ENCODE data around the gene RIOK3.
"Not testable (repeated sequence)": the region's sequence is repeated elsewhere in the genome, so short reads cannot be mapped to it uniquely, and the experiment has no call there.

RIOK3 gene

DNA sequence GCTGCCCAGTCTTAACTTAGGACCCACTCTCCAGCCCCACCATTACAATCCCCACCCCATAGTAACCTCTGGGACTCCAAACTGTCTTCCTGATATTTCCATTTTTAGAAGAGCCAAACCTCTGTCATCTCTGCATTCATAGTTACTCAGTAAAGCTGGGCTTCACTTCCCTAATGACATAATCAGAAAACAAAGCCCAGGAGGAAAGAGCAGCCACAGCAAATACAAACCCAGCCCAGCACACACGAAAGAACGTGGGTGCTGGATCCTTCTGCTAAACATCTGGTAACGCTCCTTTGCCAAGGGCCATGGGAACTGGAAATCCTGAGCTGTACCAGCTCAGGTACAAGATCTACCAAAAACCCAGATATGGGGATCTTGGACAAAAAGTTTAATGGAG, 36.8 kb upstream of the RIOK3 start:
- H3K4me3 ChIP-seq (replicated peaks; ENCODE audit: low read depth, low read length), result no peak overlapping the region
- no peak for DNase-seq (ENCODE audit: low read depth)
- TF ChIP-seq, protein P1, sequence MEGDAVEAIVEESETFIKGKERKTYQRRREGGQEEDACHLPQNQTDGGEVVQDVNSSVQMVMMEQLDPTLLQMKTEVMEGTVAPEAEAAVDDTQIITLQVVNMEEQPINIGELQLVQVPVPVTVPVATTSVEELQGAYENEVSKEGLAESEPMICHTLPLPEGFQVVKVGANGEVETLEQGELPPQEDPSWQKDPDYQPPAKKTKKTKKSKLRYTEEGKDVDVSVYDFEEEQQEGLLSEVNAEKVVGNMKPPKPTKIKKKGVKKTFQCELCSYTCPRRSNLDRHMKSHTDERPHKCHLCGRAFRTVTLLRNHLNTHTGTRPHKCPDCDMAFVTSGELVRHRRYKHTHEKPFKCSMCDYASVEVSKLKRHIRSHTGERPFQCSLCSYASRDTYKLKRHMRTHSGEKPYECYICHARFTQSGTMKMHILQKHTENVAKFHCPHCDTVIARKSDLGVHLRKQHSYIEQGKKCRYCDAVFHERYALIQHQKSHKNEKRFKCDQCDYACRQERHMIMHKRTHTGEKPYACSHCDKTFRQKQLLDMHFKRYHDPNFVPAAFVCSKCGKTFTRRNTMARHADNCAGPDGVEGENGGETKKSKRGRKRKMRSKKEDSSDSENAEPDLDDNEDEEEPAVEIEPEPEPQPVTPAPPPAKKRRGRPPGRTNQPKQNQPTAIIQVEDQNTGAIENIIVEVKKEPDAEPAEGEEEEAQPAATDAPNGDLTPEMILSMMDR (IDR thresholded peaks at IDR 0.05; ENCODE audit: low read length, missing control alignments), result no peak

DNA sequence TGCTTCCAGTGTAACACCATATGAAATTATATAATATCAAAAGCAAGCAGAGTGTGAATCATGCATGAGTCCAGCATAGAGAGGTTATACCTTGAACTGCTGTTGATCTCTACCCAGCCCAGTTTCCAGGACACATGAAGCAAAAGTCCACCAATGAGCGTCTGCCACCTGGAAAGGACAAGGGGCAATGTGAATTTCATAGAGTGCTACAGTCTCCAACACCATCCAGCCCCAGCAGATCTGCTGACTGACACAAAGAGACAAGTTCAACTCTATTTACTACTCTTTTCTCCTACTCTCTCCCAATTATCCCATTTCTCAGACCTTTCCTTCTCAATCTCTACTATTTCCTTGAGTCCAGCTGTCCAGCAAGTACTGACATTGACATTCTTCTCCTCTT, 31.8 kb upstream of the RIOK3 start:
- H3K4me3 ChIP-seq (replicated peaks; ENCODE audit: low read depth, low read length), result no peak overlapping the region
- TF ChIP-seq, protein P1 (IDR thresholded peaks at IDR 0.05; ENCODE audit: low read length, missing control alignments), result no peak
- no peak for DNase-seq (ENCODE audit: low read depth)

DNA sequence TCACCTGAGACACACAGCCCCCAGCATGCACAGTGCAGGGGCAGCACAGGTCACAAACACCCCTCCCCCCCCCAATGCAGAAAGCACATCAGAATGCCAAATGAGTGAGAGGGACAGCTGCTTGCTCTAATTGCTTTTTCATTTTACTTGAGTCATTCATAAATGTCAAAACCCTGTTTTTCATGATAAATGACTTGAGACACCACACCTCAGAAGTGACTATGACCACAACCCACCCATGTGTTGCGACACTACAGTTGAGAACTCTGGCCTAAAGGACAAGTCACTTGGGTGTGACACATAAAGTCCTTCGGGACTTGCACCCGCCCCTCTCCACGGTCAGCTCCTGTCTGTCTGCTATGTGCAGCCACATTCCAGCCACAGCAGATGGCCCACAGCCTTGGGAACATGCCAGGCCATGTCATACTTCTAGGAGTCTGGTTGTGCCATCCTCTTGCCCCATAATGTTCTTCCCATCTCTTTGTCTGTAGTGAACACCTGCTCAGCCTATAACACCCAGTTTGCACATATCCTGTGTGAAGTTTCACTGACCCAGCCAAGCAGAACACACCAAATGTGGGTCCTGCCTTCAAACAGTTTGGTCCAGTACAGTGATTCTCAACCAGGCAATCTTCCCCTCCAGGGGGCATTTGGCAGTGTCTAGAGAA, 30.2 kb upstream of the RIOK3 start:
- H3K4me3 ChIP-seq (replicated peaks; ENCODE audit: low read depth, low read length), result no peak overlapping the region
- TF ChIP-seq, protein P1 (IDR thresholded peaks at IDR 0.05; ENCODE audit: low read length, missing control alignments), result no peak
- DNase-seq (ENCODE audit: low read depth), result peak; percentile 40

DNA sequence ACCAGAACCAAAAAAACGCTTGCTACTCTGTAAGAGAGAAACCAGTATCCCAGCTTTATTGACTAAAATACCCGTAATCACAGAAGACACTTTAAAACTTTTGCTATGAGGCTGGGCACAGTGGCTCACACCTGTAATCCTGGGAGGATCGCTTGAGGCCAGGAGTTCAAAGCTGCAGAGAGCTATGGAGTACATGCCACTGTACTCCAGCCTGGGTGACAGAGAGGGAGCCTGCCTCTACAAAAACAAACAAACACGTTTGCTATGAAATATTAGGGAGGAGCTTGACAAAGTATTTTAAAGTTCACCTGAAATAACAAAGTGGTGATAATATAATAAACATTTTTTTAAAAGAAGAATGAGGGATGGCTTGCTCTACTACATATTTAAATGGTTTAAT, 28.5 kb upstream of the RIOK3 start:
- TF ChIP-seq, protein P1 (IDR thresholded peaks at IDR 0.05; ENCODE audit: low read length, missing control alignments), result no peak
- no peak overlapping the region for H3K4me3 ChIP-seq (replicated peaks; ENCODE audit: low read depth, low read length)
- DNase-seq (ENCODE audit: low read depth), result no peak

DNA sequence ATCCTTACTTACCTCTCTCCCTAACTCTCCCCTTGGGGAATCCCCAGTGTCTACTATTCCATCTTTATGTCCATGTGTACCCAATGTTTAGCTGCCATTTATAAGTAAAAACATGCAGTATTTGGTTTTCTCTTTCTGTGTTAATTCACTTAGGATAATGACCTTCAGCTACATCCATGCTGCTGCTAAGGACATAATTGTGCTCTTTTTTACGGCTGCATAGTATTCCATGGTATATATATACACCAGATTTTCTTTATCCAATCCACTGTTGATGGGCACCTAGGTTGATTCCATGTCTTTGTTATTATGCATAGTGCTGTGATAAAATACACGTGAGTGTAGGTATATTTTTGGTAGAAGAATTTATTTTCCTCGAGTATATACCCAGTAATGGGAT, 24.3 kb upstream of the RIOK3 start:
- TF ChIP-seq, protein P1 (IDR thresholded peaks at IDR 0.05; ENCODE audit: low read length, missing control alignments), result no peak
- no peak for DNase-seq (ENCODE audit: low read depth)
- no peak overlapping the region for H3K4me3 ChIP-seq (replicated peaks; ENCODE audit: low read depth, low read length)

DNA sequence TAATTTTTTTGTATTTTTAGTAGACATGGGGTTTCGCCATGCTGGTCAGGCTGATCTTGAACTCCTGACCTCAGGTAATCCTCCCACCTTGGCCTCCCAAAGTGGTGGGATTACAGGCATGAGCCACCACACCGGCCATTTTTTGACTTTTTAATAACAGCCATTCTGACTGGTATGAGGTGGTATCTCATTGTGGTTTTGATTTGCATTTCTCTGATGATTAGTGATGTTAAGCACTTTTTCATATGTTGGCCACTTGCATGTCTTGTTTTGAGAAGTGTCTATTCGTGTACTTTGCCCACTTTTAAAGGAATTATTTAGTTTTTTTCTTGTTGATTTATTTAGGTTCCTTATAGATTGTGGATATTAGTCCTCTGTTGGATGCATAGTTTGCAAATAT, 23.5 kb upstream of the RIOK3 start:
- DNase-seq (ENCODE audit: low read depth); H3K4me3 ChIP-seq (replicated peaks; ENCODE audit: low read depth, low read length): not testable (repeated sequence)

DNA sequence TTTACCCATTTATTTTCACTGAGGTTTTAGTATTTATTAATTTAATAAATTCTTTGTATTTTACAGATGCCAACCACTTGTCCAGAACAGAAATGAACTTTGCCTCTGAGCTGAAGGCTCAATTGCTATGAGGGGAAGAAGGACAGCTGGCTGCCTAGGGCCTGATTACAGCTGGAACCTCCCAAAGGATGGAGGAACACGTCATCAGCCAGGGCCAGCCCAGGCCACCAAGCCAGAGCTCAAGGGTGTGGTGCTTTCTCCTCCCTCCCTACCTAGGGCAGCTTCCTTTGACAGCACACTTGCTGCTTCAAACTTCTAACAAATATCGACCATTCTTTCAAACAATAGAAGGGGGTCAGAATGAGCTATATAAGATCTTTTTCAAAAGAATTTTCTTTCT, 19.7 kb upstream of the RIOK3 start:
- no peak for DNase-seq (ENCODE audit: low read depth)
- TF ChIP-seq, protein P1 (IDR thresholded peaks at IDR 0.05; ENCODE audit: low read length, missing control alignments), result no peak
- H3K4me3 ChIP-seq (replicated peaks; ENCODE audit: low read depth, low read length), result no peak overlapping the region

All from fibroblast of pulmonary artery (primary cell).